IMR-90 (cell line): ENCODE results near the gene PLA2G2A. TPM values are rescaled to one million over a fixed set of nuclear protein-coding genes. Genes with fewer than 3 reads are reported as not detected.

ENCODE experiments used
- ATAC-seq: fragments of 200-7000 bp; cut with Tn5 transposase; 2 replicates; pipeline ENCODE4 v1.9.1; 2020; ENCODE audit warnings: low read depth, mild to moderate bottlenecking, moderate library complexity
- BruUV-seq: library from RNA; stranded (reverse); fragments of 400-500 nt; replicated peaks from 2 replicates; lab custom pipeline; 2021; lab: Mats Ljungman, UMichigan
- CTCF ChIA-PET: fragments of 300-600 bp; formaldehyde crosslinking; extraction: SDS; loops from one replicate; lab custom pipeline; 2021; ENCODE audit warnings: antibody characterized with exemption; lab: Yijun Ruan, JAX
- POLR2A ChIA-PET: fragments of 300-600 bp; sonication (Branson Sonifier 250); formaldehyde crosslinking; loops from one replicate; lab custom pipeline; 2022; ENCODE audit warnings: antibody characterized with exemption; ENCODE audit not compliant: unreplicated experiment; lab: Charles Lee
- DNase-seq: peaks from one replicate; pipeline ENCODE4 v3.0.0; 2013
- H2AFZ ChIP-seq: replicated peaks from 2 replicates; pipeline ENCODE3; 2013; ENCODE audit warnings: low read length, mild to moderate bottlenecking; ENCODE audit not compliant: poor library complexity
- H2AK5ac ChIP-seq: 2 replicates; pipeline ENCODE4 v1.6.1; 2013; ENCODE audit warnings: low read depth, low read length, inconsistent platforms
- H2AK9ac ChIP-seq: replicated peaks from 2 replicates; pipeline ENCODE3; 2013; ENCODE audit warnings: mild to moderate bottlenecking, low read depth, low read length, moderate library complexity; ENCODE audit not compliant: poor library complexity
- H2BK120ac ChIP-seq: 2 replicates; pipeline ENCODE4 v1.6.1; 2013; ENCODE audit warnings: low read depth, low read length, inconsistent platforms
- H2BK15ac ChIP-seq: 3 replicates; pipeline ENCODE4 v1.6.1; 2013; ENCODE audit warnings: low read depth, low read length, inconsistent platforms
- H2BK20ac ChIP-seq: 2 replicates; pipeline ENCODE4 v1.6.1; 2013; ENCODE audit warnings: low read depth, mild to moderate bottlenecking, inconsistent platforms, low read length, moderate library complexity
- H2BK5ac ChIP-seq: 2 replicates; pipeline ENCODE4 v1.6.1; 2013; ENCODE audit warnings: mild to moderate bottlenecking, low read depth, low read length, inconsistent platforms; ENCODE audit not compliant: poor library complexity, severe bottlenecking
- H3K14ac ChIP-seq: replicated peaks from 2 replicates; pipeline ENCODE4 v1.6.1; 2013; ENCODE audit warnings: low read depth, low read length, inconsistent platforms
- H3K18ac ChIP-seq: 2 replicates; pipeline ENCODE4 v1.6.1; 2013; ENCODE audit warnings: low read depth, low read length, control low read depth
- H3K23ac ChIP-seq: 2 replicates; pipeline ENCODE4 v1.6.1; 2013; ENCODE audit warnings: low read depth, low read length, inconsistent platforms
- H3K27ac ChIP-seq: 2 replicates; pipeline ENCODE4 v1.5.1; 2013; ENCODE audit warnings: mild to moderate bottlenecking, control low read depth, low read length; ENCODE audit not compliant: insufficient read depth
- H3K27me3 ChIP-seq: 2 replicates; pipeline ENCODE4 v1.6.1; 2013; ENCODE audit warnings: low read length; ENCODE audit not compliant: control insufficient read depth, insufficient read depth
- H3K36me3 ChIP-seq: 2 replicates; pipeline ENCODE4 v1.6.1; 2013; ENCODE audit warnings: low read length, mixed read lengths; ENCODE audit not compliant: control insufficient read depth, insufficient read depth
- H3K4ac ChIP-seq: 2 replicates; pipeline ENCODE4 v1.6.1; 2013; ENCODE audit warnings: low read depth, low read length, inconsistent platforms
- H3K4me1 ChIP-seq: 2 replicates; pipeline ENCODE4 v1.6.1; 2013; ENCODE audit warnings: low read length, mixed read lengths; ENCODE audit not compliant: control insufficient read depth, insufficient read depth
- H3K4me2 ChIP-seq: 2 replicates; pipeline ENCODE4 v1.6.1; 2013; ENCODE audit warnings: low read depth, mild to moderate bottlenecking, control low read depth, low read length, moderate library complexity
- H3K4me3 ChIP-seq: 2 replicates; pipeline ENCODE4 v1.5.1; 2013; ENCODE audit warnings: low read depth, mild to moderate bottlenecking, control low read depth, low read length, moderate library complexity; ENCODE audit not compliant: insufficient read depth
- H3K56ac ChIP-seq: 2 replicates; pipeline ENCODE4 v1.6.1; 2013; ENCODE audit warnings: low read length, inconsistent platforms; ENCODE audit not compliant: insufficient read depth; ENCODE audit errors: extremely low read depth
- H3K79me1 ChIP-seq, 2 experiments: 2 replicates each; pipeline ENCODE4 v1.6.1; 2013; ENCODE audit warnings: low read length in 2 of 2, inconsistent platforms in 1 of 2, low read depth in 1 of 2
- H3K9ac ChIP-seq: 2 replicates; pipeline ENCODE4 v1.6.1; 2013; ENCODE audit warnings: low read depth, low read length, control low read depth
- H3K9me1 ChIP-seq: 2 replicates; pipeline ENCODE4 v1.6.1; 2013; ENCODE audit warnings: low read length, inconsistent platforms; ENCODE audit not compliant: insufficient read depth
- H3K9me3 ChIP-seq: 2 replicates; pipeline ENCODE4 v1.6.1; 2013; ENCODE audit warnings: low read length; ENCODE audit not compliant: control insufficient read depth, insufficient read depth
- H4K20me1 ChIP-seq: 2 replicates; pipeline ENCODE4 v1.6.1; 2013; ENCODE audit warnings: low read length, inconsistent platforms; ENCODE audit not compliant: insufficient read depth
- H4K5ac ChIP-seq: 2 replicates; pipeline ENCODE4 v1.6.1; 2013; ENCODE audit warnings: mild to moderate bottlenecking, low read depth, low read length, control low read depth
- H4K8ac ChIP-seq, 2 experiments: 2 replicates each; pipeline ENCODE4 v1.6.1; 2013; ENCODE audit warnings: low read depth in 2 of 2, low read length in 2 of 2, control low read depth in 1 of 2, inconsistent platforms in 1 of 2
- H4K91ac ChIP-seq: 2 replicates; pipeline ENCODE4 v1.6.1; 2013; ENCODE audit warnings: low read depth, low read length, inconsistent platforms; ENCODE audit not compliant: insufficient read depth
- BHLHE40 ChIP-seq: fragments of 150-350 bp; IDR thresholded peaks from 2 replicates; pipeline ENCODE4 v1.6.1; 2016; ENCODE audit warnings: mild to moderate bottlenecking, low read depth, low read length
- CEBPB ChIP-seq: IDR thresholded peaks from 2 replicates; pipeline ENCODE4 v1.6.1; 2012; ENCODE audit warnings: low read depth, low read length, improper control_type of control experiment
- CHD1 ChIP-seq: IDR thresholded peaks from 2 replicates; pipeline ENCODE4 v1.6.1; 2012; ENCODE audit warnings: low read depth, low read length, improper control_type of control experiment
- FOS ChIP-seq: fragments of 150-350 bp; IDR thresholded peaks from 2 replicates; pipeline ENCODE4 v1.6.1; 2016; ENCODE audit warnings: low read depth, low read length
- MAFK ChIP-seq: IDR thresholded peaks from 2 replicates; pipeline ENCODE4 v1.6.1; 2012; ENCODE audit warnings: low read depth, low read length, improper control_type of control experiment
- MAZ ChIP-seq: IDR thresholded peaks from 2 replicates; pipeline ENCODE4 v1.6.1; 2012; ENCODE audit warnings: low read depth, mild to moderate bottlenecking, low read length, improper control_type of control experiment, moderate library complexity, borderline replicate concordance
- MXI1 ChIP-seq: IDR thresholded peaks from 2 replicates; pipeline ENCODE4 v1.6.1; 2012; ENCODE audit warnings: low read depth, mild to moderate bottlenecking, low read length, moderate library complexity, borderline replicate concordance
- NFE2L2 ChIP-seq: fragments of 150-350 bp; IDR thresholded peaks from 2 replicates; pipeline ENCODE4 v1.6.1; 2016; ENCODE audit warnings: low read depth, mild to moderate bottlenecking, low read length
- POLR2A ChIP-seq: IDR thresholded peaks from 2 replicates; pipeline ENCODE4 v1.6.1; 2012; ENCODE audit warnings: mild to moderate bottlenecking, low read depth, low read length
- RCOR1 ChIP-seq: IDR thresholded peaks from 2 replicates; pipeline ENCODE4 v1.6.1; 2012; ENCODE audit warnings: mild to moderate bottlenecking, low read length, improper control_type of control experiment; ENCODE audit not compliant: insufficient replicate concordance
- RFX5 ChIP-seq: IDR thresholded peaks from 2 replicates; pipeline ENCODE4 v1.8.0; 2012; ENCODE audit warnings: low read depth, mild to moderate bottlenecking, low read length, moderate library complexity
- SMC3 ChIP-seq: fragments of 150-350 bp; IDR thresholded peaks from 2 replicates; pipeline ENCODE4 v1.6.1; 2016; ENCODE audit warnings: low read depth, mild to moderate bottlenecking, antibody characterized with exemption, low read length, moderate library complexity
- USF2 ChIP-seq: fragments of 150-350 bp; IDR thresholded peaks from 2 replicates; pipeline ENCODE4 v1.6.1; 2017; ENCODE audit warnings: mild to moderate bottlenecking, antibody characterized with exemption, low read length, low read depth
- WGBS, 2 experiments: methylation state at CpG; one replicate each; pipeline versions ENCODE4 v1.1.5 to v1.1.7; 2013; ENCODE audit warnings: missing lambda C conversion rate in 2 of 2; ENCODE audit not compliant: insufficient read length in 1 of 2; ENCODE audit errors: extremely low coverage in 2 of 2; 5-methylcytosine and 5-hydroxymethylcytosine counted together
- dilution Hi-C: fragments of 300-500 bp; cut with HindIII; formaldehyde crosslinking; loops from one replicate; pipeline ENCODE4 v1.14.3; 2018; ENCODE audit warnings: low sequenced_read_pairs; ENCODE audit not compliant: unreplicated experiment
- in situ Hi-C: fragments of 300-500 bp; cut with MboI; formaldehyde crosslinking; loops from 3 replicates; pipeline ENCODE4 v1.14.3; 2019; ENCODE audit warnings: low sequenced_read_pairs, inconsistent platforms, mixed read lengths
- intact Hi-C: fragments of 100-400 bp; cut with micrococcal nuclease; formaldehyde crosslinking; loops from 2 replicates; pipeline ENCODE4 v1.10.0; 2022
- polyA plus RNA-seq, 3 experiments: library from polyadenylated mRNA; depleted of rRNA; stranded (reverse); fragments of >200 nt; gene quantifications; 2 replicates each; pipeline ENCODE4 v1.2.3, GENCODE V29; 2012; ENCODE audit warnings: low replicate concordance in 1 of 3
- total RNA-seq: library from RNA; depleted of rRNA; stranded (reverse); fragments of >200 nt; gene quantifications from 2 replicates; pipeline ENCODE4 v1.2.3, GENCODE V29; 2012
- TF ChIP-seq, protein P1 (sequence below): fragments of 150-350 bp; IDR thresholded peaks from 2 replicates; pipeline ENCODE4 v1.6.1; 2016; ENCODE audit warnings: low read depth, mild to moderate bottlenecking, low read length, moderate library complexity, borderline replicate concordance

PLA2G2A gene
- total and polyA plus RNA-seq, 2 of the 4 experiments (the other 2 are of a cell fraction): not detected

GRCh38 chr1:19979494-19979977, at the start of gene PLA2G2A (continued):
- no peak for TF ChIP-seq CEBPB

- TF ChIP-seq, protein P1, sequence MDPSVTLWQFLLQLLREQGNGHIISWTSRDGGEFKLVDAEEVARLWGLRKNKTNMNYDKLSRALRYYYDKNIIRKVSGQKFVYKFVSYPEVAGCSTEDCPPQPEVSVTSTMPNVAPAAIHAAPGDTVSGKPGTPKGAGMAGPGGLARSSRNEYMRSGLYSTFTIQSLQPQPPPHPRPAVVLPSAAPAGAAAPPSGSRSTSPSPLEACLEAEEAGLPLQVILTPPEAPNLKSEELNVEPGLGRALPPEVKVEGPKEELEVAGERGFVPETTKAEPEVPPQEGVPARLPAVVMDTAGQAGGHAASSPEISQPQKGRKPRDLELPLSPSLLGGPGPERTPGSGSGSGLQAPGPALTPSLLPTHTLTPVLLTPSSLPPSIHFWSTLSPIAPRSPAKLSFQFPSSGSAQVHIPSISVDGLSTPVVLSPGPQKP: no peak
- no peak for TF ChIP-seq SMC3
- TF ChIP-seq BHLHE40: no peak
- TF ChIP-seq CEBPB: no peak
- no peak for TF ChIP-seq RCOR1
- TF ChIP-seq NFE2L2: no peak
- no peak for TF ChIP-seq MAFK
- TF ChIP-seq FOS: no peak
- no peak for TF ChIP-seq USF2
- no peak for TF ChIP-seq CHD1
- TF ChIP-seq MXI1: no peak
- no peak for TF ChIP-seq POLR2A
- TF ChIP-seq MAZ: no peak
- TF ChIP-seq RFX5: no peak
- Histone ChIP-seq H3K79me1 (no peaks in the 10 kb centered on the region), H3K23ac (no peak overlapping the region), H3K4me3 (no peak overlapping the region), H2AK9ac (no peak overlapping the region), H3K4ac (no peak overlapping the region), H2AFZ (no peak overlapping the region), H4K8ac (no peak overlapping the region), H3K14ac (no peak overlapping the region), H2BK20ac (no peak overlapping the region), H4K5ac (no peak overlapping the region), H3K4me1 (no peaks in the 10 kb centered on the region), H4K20me1 (no peaks in the 10 kb centered on the region), H3K27me3 (peaks cover 12% of the 10 kb centered on the region), H3K9me1 (no peaks in the 10 kb centered on the region), H3K56ac (no peak overlapping the region), H3K36me3 (no peaks in the 10 kb centered on the region), H3K27ac (no peak overlapping the region), H2BK5ac (no peak overlapping the region), H4K91ac (no peak overlapping the region), H2AK5ac (no peak overlapping the region), H3K9me3 (no peaks in the 10 kb centered on the region), H3K18ac (no peak overlapping the region), H3K9ac (no peak overlapping the region), H2BK120ac (no peak overlapping the region), H3K4me2 (no peak overlapping the region), H2BK15ac (no peak overlapping the region)
- intact Hi-C loops (no loop called here), in situ Hi-C loops (no loop called here), dilution Hi-C loops (no loop called here)
- POLR2A ChIA-PET: no interaction called here
- BruUV-seq: no TSS peak
- ATAC-seq (no peak), DNase-seq (no peak)
- CTCF ChIA-PET: no interaction called here
- WGBS, 2 experiments: 40% methylated on average over 1 of the region's 5 CpGs; no CpG with 5 or more reads in 1 of the 2 experiments
Measured at GRCh38 chr1:20028726-20029125, 49.3 kb upstream of the PLA2G2A start.
